HEK293 (cell line): ENCODE measurements around the gene RBMS1.

Experiments used
- ATF2 ChIP-seq: fragments of 450-650 bp; formaldehyde crosslinking; IDR thresholded peaks from 2 replicates; pipeline ENCODE4 v1.5.1; 2016; ENCODE audit warnings: missing biosample characterization, missing genetic modification characterization, low read depth
- CTCF ChIP-seq: fragments of 450-650 bp; formaldehyde crosslinking; IDR thresholded peaks from 2 replicates; pipeline ENCODE4 v1.5.1; 2016; ENCODE audit warnings: missing biosample characterization, missing genetic modification characterization
- ELK4 ChIP-seq: IDR thresholded peaks from 2 replicates; pipeline ENCODE4 v1.6.1; 2011; ENCODE audit warnings: mild to moderate bottlenecking, low read depth, low read length, borderline replicate concordance
- ZNF24 ChIP-seq: fragments of 450-650 bp; formaldehyde crosslinking; IDR thresholded peaks from 2 replicates; pipeline ENCODE4 v1.5.1; 2016; ENCODE audit warnings: missing biosample characterization, missing genetic modification characterization
- ZNF274 ChIP-seq, 2 experiments: fragments of 200-500 bp in 1 of 2; fragments of 450-650 bp in 1 of 2; sonication (Bioruptor generic) in 1 of 2; formaldehyde crosslinking in 1 of 2; IDR thresholded peaks; 2 replicates each; pipeline versions ENCODE4 v1.5.1 to v1.6.1; 2014 to 2016; ENCODE audit warnings: borderline replicate concordance in 1 of 2, inconsistent platforms in 1 of 2, low read length in 1 of 2, missing biosample characterization in 1 of 2, missing genetic modification characterization in 1 of 2
- ZNF449 ChIP-seq: fragments of 450-650 bp; formaldehyde crosslinking; IDR thresholded peaks from 2 replicates; pipeline ENCODE4 v1.5.1; 2017; ENCODE audit warnings: missing biosample characterization, mild to moderate bottlenecking, missing genetic modification characterization, moderate library complexity
- ZNF510 ChIP-seq: fragments of 450-650 bp; formaldehyde crosslinking; IDR thresholded peaks from 2 replicates; pipeline ENCODE4 v1.5.1; 2018; ENCODE audit warnings: mild to moderate bottlenecking, missing genetic modification characterization, missing biosample characterization; ENCODE audit not compliant: insufficient replicate concordance

GRCh38 chr2:160318218-160318617 lies 175.4 kb downstream of the RBMS1 start:
- TF ChIP-seq CTCF (tag by site-specific recombination): no peak
- no peak for TF ChIP-seq ZNF510 (tag by site-specific recombination)
- TF ChIP-seq ZNF24 (tag by site-specific recombination): no peak
- no peak for TF ChIP-seq ELK4
- no peak for TF ChIP-seq ZNF449 (tag by site-specific recombination)
- no peak for TF ChIP-seq ZNF274 (IDR thresholded peaks at IDR 0.05; ENCODE audit: low read length)
- TF ChIP-seq ZNF274 (tag by site-specific recombination; IDR thresholded peaks at IDR 0.05; ENCODE audit: borderline replicate concordance): no peak
- no peak for TF ChIP-seq ATF2 (tag by site-specific recombination)
